ENCODE data around the gene GPR149.

GPR149 gene

GRCh38 chr3:154316974-154317767, 112.8 kb downstream of the GPR149 start:
- H3K4me3 ChIP-seq (replicated peaks; ENCODE audit: low read depth, low read length): no peak overlapping the region
- no peak for DNase-seq (ENCODE audit: extremely low read depth, insufficient read length)

GRCh38 chr3:154314152-154314551, 115.8 kb downstream of the GPR149 start:
- no peaks in the 10 kb centered on the region for H3K27me3 ChIP-seq (replicated peaks; ENCODE audit: control insufficient read depth, insufficient read depth, low read length)
- H3K36me3 ChIP-seq (ENCODE audit: control insufficient read depth, insufficient read depth, low read length): peaks cover 2% of the 10 kb centered on the region
- no peak overlapping the region for H3K4me3 ChIP-seq (replicated peaks; ENCODE audit: low read depth, low read length)
- TF ChIP-seq CTCF (IDR thresholded peaks at IDR 0.05; ENCODE audit: insufficient read depth, low read length, poor library complexity, severe bottlenecking): no peak
- no peak for DNase-seq (ENCODE audit: extremely low read depth, insufficient read length)

More at GRCh38 chr3:154316974-154317767, 112.8 kb downstream of the GPR149 start:
- H3K36me3 ChIP-seq (ENCODE audit: control insufficient read depth, insufficient read depth, low read length): peaks cover 2% of the 10 kb centered on the region
- TF ChIP-seq CTCF (IDR thresholded peaks at IDR 0.05; ENCODE audit: insufficient read depth, low read length, poor library complexity, severe bottlenecking): no peak
- H3K27me3 ChIP-seq (replicated peaks; ENCODE audit: control insufficient read depth, insufficient read depth, low read length): no peaks in the 10 kb centered on the region

- no peaks in the 10 kb centered on the region for H3K27me3 ChIP-seq (replicated peaks; ENCODE audit: control insufficient read depth, insufficient read depth, low read length)
- no peak overlapping the region for H3K4me3 ChIP-seq (replicated peaks; ENCODE audit: low read depth, low read length)
- H3K36me3 ChIP-seq (ENCODE audit: control insufficient read depth, insufficient read depth, low read length): peaks cover 5% of the 10 kb centered on the region
- DNase-seq (ENCODE audit: extremely low read depth, insufficient read length): no peak
- TF ChIP-seq CTCF (IDR thresholded peaks at IDR 0.05; ENCODE audit: insufficient read depth, low read length, poor library complexity, severe bottlenecking): no peak
These were observed 119.2 kb downstream of the GPR149 start for GRCh38 chr3:154310840-154311239.

- no peak overlapping the region for H3K4me3 ChIP-seq (replicated peaks; ENCODE audit: low read depth, low read length)
- H3K27me3 ChIP-seq (replicated peaks; ENCODE audit: control insufficient read depth, insufficient read depth, low read length): no peaks in the 10 kb centered on the region
- peaks cover 12% of the 10 kb centered on the region for H3K36me3 ChIP-seq (ENCODE audit: control insufficient read depth, insufficient read depth, low read length)
- no peak for DNase-seq (ENCODE audit: extremely low read depth, insufficient read length)
- TF ChIP-seq CTCF (IDR thresholded peaks at IDR 0.05; ENCODE audit: insufficient read depth, low read length, poor library complexity, severe bottlenecking): no peak
These were observed 122.6 kb downstream of the GPR149 start for GRCh38 chr3:154307363-154307762.

- no peak for DNase-seq (ENCODE audit: extremely low read depth, insufficient read length)
- no peaks in the 10 kb centered on the region for H3K27me3 ChIP-seq (replicated peaks; ENCODE audit: control insufficient read depth, insufficient read depth, low read length)
- no peak for TF ChIP-seq CTCF (IDR thresholded peaks at IDR 0.05; ENCODE audit: insufficient read depth, low read length, poor library complexity, severe bottlenecking)
- H3K4me3 ChIP-seq (replicated peaks; ENCODE audit: low read depth, low read length): no peak overlapping the region
- H3K36me3 ChIP-seq (ENCODE audit: control insufficient read depth, insufficient read depth, low read length): peaks cover 14% of the 10 kb centered on the region
These were observed 125.1 kb downstream of the GPR149 start for GRCh38 chr3:154304936-154305335.

All from GM06990 (cell line).